ENCODE data around the gene ITPR2.

ITPR2 gene

GRCh38 chr12:26309634-26310033, 523.4 kb downstream of the ITPR2 start:
- no peaks in the 10 kb centered on the region for H4K20me1 ChIP-seq (ENCODE audit: insufficient read depth, low read length)
- H3K4me1 ChIP-seq (ENCODE audit: low read length): peaks cover 4% of the 10 kb centered on the region
- H3K9ac ChIP-seq (ENCODE audit: low read length): no peak overlapping the region
- TF ChIP-seq EZH2phosphoT487 (IDR thresholded peaks at IDR 0.05; ENCODE audit: low read length): no peak
- DNase-seq: no peak
- no peaks in the 10 kb centered on the region for H3K9me2 ChIP-seq (replicated peaks; ENCODE audit: insufficient read depth, low read length)
- H3K4me3 ChIP-seq (ENCODE audit: low read length): no peak overlapping the region
- no peak overlapping the region for H3K27ac ChIP-seq (ENCODE audit: low read length)
- no peaks in the 10 kb centered on the region for H3F3A ChIP-seq (ENCODE audit: insufficient read depth, low read length)
- H3K9me3 ChIP-seq (replicated peaks; ENCODE audit: insufficient read depth, low read length): no peaks in the 10 kb centered on the region
- no peaks in the 10 kb centered on the region for H3K36me3 ChIP-seq (replicated peaks; ENCODE audit: insufficient read depth, low read length)
- no peaks in the 10 kb centered on the region for H3K27me3 ChIP-seq (replicated peaks; ENCODE audit: insufficient read depth, low read length)
- no peak overlapping the region for H3K4me2 ChIP-seq (ENCODE audit: low read depth, low read length)
- H2AFZ ChIP-seq (ENCODE audit: low read length): no peak overlapping the region
- H3K79me2 ChIP-seq (ENCODE audit: low read length): no peaks in the 10 kb centered on the region

GRCh38 chr12:26304273-26304672, 528.7 kb downstream of the ITPR2 start:
- Histone ChIP-seq H3K4me3 (ENCODE audit: low read length) (no peak overlapping the region), H3K27me3 (replicated peaks; ENCODE audit: insufficient read depth, low read length) (no peaks in the 10 kb centered on the region), H3K79me2 (ENCODE audit: low read length) (no peaks in the 10 kb centered on the region), H3F3A (ENCODE audit: insufficient read depth, low read length) (peaks cover 8% of the 10 kb centered on the region), H3K4me1 (ENCODE audit: low read length) (peaks cover 35% of the 10 kb centered on the region), H3K4me2 (ENCODE audit: low read depth, low read length) (0 out of 2 replicates have a peak overlapping the region, but pooled peaks have one; percentile 25), H3K27ac (ENCODE audit: low read length) (no peak overlapping the region), H3K9me2 (replicated peaks; ENCODE audit: insufficient read depth, low read length) (no peaks in the 10 kb centered on the region), H3K9ac (ENCODE audit: low read length) (no peak overlapping the region), H3K36me3 (replicated peaks; ENCODE audit: insufficient read depth, low read length) (no peaks in the 10 kb centered on the region), H3K9me3 (replicated peaks; ENCODE audit: insufficient read depth, low read length) (no peaks in the 10 kb centered on the region), H2AFZ (ENCODE audit: low read length) (no peak overlapping the region), H4K20me1 (ENCODE audit: insufficient read depth, low read length) (no peaks in the 10 kb centered on the region)
- DNase-seq: no peak
- TF ChIP-seq EZH2 (optimal IDR thresholded peaks at IDR 0.05; ENCODE audit: low read depth, low read length) (no peak), EZH2phosphoT487 (IDR thresholded peaks at IDR 0.05; ENCODE audit: low read length) (no peak)

DNA sequence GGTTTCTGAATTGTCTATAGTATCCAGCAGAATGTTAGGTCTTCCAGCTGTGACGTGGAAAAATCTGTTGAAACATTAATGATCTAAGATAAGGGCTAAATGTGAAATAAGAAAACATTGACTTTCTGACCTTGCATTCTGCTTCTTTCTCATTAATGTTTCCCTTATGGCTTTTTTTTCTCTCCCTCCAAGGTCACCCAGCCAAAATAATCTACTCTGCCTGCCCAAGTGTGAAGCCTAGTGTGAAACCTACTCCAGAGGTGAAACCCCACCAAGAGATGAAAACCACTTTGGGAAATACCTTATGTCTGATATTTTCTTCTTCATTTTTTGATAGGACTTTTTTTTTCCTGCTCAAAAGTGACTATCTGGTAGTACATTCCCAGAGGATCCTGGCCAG, 529.6 kb downstream of the ITPR2 start:
- Histone ChIP-seq H3K36me3 (replicated peaks; ENCODE audit: insufficient read depth, low read length) (no peaks in the 10 kb centered on the region), H3K27ac (ENCODE audit: low read length) (no peak overlapping the region), H3F3A (ENCODE audit: insufficient read depth, low read length) (peaks cover 16% of the 10 kb centered on the region), H3K9me2 (replicated peaks; ENCODE audit: insufficient read depth, low read length) (no peaks in the 10 kb centered on the region), H3K4me3 (ENCODE audit: low read length) (no peak overlapping the region), H3K79me2 (ENCODE audit: low read length) (no peaks in the 10 kb centered on the region), H3K9ac (ENCODE audit: low read length) (no peak overlapping the region), H3K27me3 (replicated peaks; ENCODE audit: insufficient read depth, low read length) (no peaks in the 10 kb centered on the region), H3K9me3 (replicated peaks; ENCODE audit: insufficient read depth, low read length) (no peaks in the 10 kb centered on the region), H4K20me1 (ENCODE audit: insufficient read depth, low read length) (no peaks in the 10 kb centered on the region), H3K4me1 (ENCODE audit: low read length) (peaks cover 41% of the 10 kb centered on the region), H3K4me2 (ENCODE audit: low read depth, low read length) (no peak overlapping the region), H2AFZ (ENCODE audit: low read length) (no peak overlapping the region)
- TF ChIP-seq EZH2phosphoT487 (IDR thresholded peaks at IDR 0.05; ENCODE audit: low read length) (no peak), EZH2 (optimal IDR thresholded peaks at IDR 0.05; ENCODE audit: low read depth, low read length) (no peak)
- TF ChIP-seq, protein P1, sequence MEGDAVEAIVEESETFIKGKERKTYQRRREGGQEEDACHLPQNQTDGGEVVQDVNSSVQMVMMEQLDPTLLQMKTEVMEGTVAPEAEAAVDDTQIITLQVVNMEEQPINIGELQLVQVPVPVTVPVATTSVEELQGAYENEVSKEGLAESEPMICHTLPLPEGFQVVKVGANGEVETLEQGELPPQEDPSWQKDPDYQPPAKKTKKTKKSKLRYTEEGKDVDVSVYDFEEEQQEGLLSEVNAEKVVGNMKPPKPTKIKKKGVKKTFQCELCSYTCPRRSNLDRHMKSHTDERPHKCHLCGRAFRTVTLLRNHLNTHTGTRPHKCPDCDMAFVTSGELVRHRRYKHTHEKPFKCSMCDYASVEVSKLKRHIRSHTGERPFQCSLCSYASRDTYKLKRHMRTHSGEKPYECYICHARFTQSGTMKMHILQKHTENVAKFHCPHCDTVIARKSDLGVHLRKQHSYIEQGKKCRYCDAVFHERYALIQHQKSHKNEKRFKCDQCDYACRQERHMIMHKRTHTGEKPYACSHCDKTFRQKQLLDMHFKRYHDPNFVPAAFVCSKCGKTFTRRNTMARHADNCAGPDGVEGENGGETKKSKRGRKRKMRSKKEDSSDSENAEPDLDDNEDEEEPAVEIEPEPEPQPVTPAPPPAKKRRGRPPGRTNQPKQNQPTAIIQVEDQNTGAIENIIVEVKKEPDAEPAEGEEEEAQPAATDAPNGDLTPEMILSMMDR (IDR thresholded peaks at IDR 0.05; ENCODE audit: low read length): no peak
- no peak for DNase-seq

GRCh38 chr12:26302776-26303175, 530.2 kb downstream of the ITPR2 start:
- Histone ChIP-seq H3K4me1 (ENCODE audit: low read length) (peaks cover 47% of the 10 kb centered on the region), H3F3A (ENCODE audit: insufficient read depth, low read length) (peaks cover 22% of the 10 kb centered on the region), H3K4me2 (ENCODE audit: low read depth, low read length) (no peak overlapping the region), H3K36me3 (replicated peaks; ENCODE audit: insufficient read depth, low read length) (no peaks in the 10 kb centered on the region), H3K27me3 (replicated peaks; ENCODE audit: insufficient read depth, low read length) (no peaks in the 10 kb centered on the region), H3K9ac (ENCODE audit: low read length) (no peak overlapping the region), H3K27ac (ENCODE audit: low read length) (no peak overlapping the region), H3K4me3 (ENCODE audit: low read length) (no peak overlapping the region), H3K9me2 (replicated peaks; ENCODE audit: insufficient read depth, low read length) (no peaks in the 10 kb centered on the region), H4K20me1 (ENCODE audit: insufficient read depth, low read length) (no peaks in the 10 kb centered on the region), H3K9me3 (replicated peaks; ENCODE audit: insufficient read depth, low read length) (no peaks in the 10 kb centered on the region), H2AFZ (ENCODE audit: low read length) (no peak overlapping the region), H3K79me2 (ENCODE audit: low read length) (no peaks in the 10 kb centered on the region)
- TF ChIP-seq, protein P1 (IDR thresholded peaks at IDR 0.05; ENCODE audit: low read length): no peak
- TF ChIP-seq EZH2 (optimal IDR thresholded peaks at IDR 0.05; ENCODE audit: low read depth, low read length) (no peak), EZH2phosphoT487 (IDR thresholded peaks at IDR 0.05; ENCODE audit: low read length) (no peak)
- no peak for DNase-seq

Data from MM.1S (cell line).